CD4-positive, alpha-beta T cell treated with Interleukin-17A for 4 hours (primary cell): ENCODE data around the gene GIMAP2.
"Not testable (repeated sequence)": the region's sequence is repeated elsewhere in the genome, so short reads cannot be mapped to it uniquely, and the experiment has no call there.

Experiments
- DNase-seq: peaks from one replicate; pipeline ENCODE4 v3.0.0-alpha.2; 2020; ENCODE audit warnings: mixed read lengths

Gene GIMAP2

GRCh38 chr7:150685219-150686029 lies at the start of gene GIMAP2:
Gene GIMAP2, plus strand, starts transcription at chr7:150685706. Its CDS starts 1,354 bp downstream, at chr7:150687060.
- peak; percentile 55 for DNase-seq

GRCh38 chr7:150641854-150642253 lies 43.7 kb upstream of the GIMAP2 start:
- DNase-seq = no peak

GRCh38 chr7:150642926-150643325 lies 42.6 kb upstream of the GIMAP2 start:
- no peak for DNase-seq

- DNase-seq = no peak
Measured at GRCh38 chr7:150645259-150646020, 40.1 kb upstream of the GIMAP2 start.

GRCh38 chr7:150648353-150649079 lies 37.0 kb upstream of the GIMAP2 start:
- DNase-seq = no peak

GRCh38 chr7:150649080-150649385 lies 36.5 kb upstream of the GIMAP2 start:
- no peak for DNase-seq

- DNase-seq = no peak
Measured at GRCh38 chr7:150654692-150655091, 30.8 kb upstream of the GIMAP2 start.

GRCh38 chr7:150656047-150656446 lies 29.5 kb upstream of the GIMAP2 start:
- DNase-seq = no peak

GRCh38 chr7:150657526-150657925 lies 28.0 kb upstream of the GIMAP2 start:
- no peak for DNase-seq

GRCh38 chr7:150660939-150661613 lies 24.4 kb upstream of the GIMAP2 start:
- no peak for DNase-seq

GRCh38 chr7:150662821-150663220 lies 22.7 kb upstream of the GIMAP2 start:
- DNase-seq = not testable (repeated sequence)

GRCh38 chr7:150663802-150664494 lies 21.6 kb upstream of the GIMAP2 start:
- peak; percentile 56 for DNase-seq

GRCh38 chr7:150665089-150665748 lies 20.3 kb upstream of the GIMAP2 start:
- peak; percentile 70 for DNase-seq

GRCh38 chr7:150665896-150666295 lies 19.6 kb upstream of the GIMAP2 start:
- DNase-seq = no peak

GRCh38 chr7:150666412-150666811 lies 19.1 kb upstream of the GIMAP2 start:
- DNase-seq = no peak

GRCh38 chr7:150668472-150668911 lies 17.0 kb upstream of the GIMAP2 start:
- DNase-seq = peak; percentile 76

- no peak for DNase-seq
Measured at GRCh38 chr7:150668977-150669376, 16.5 kb upstream of the GIMAP2 start.

- not testable (repeated sequence) for DNase-seq
Measured at GRCh38 chr7:150671798-150672585, 13.5 kb upstream of the GIMAP2 start.

- no peak for DNase-seq
Measured at GRCh38 chr7:150675714-150676113, 9.8 kb upstream of the GIMAP2 start.

- DNase-seq = not testable (repeated sequence)
Measured at GRCh38 chr7:150676276-150676675, 9.2 kb upstream of the GIMAP2 start.

GRCh38 chr7:150676854-150677253 lies 8.7 kb upstream of the GIMAP2 start:
- peak; percentile 46 for DNase-seq
